Ureter (tissue), 1 donor: Measurements from ENCODE around the gene SMIM35. TPM values are rescaled to one million over a fixed set of nuclear protein-coding genes. Genes with fewer than 3 reads are reported as not detected.
A peak's percentile ranks its signal among the peaks of the same experiment; 100 is the strongest.

ENCODE experiments used
- DNase-seq: peaks from one replicate; pipeline ENCODE4 v3.0.0-alpha.2; 2020; ENCODE audit warnings: low spot score
- total RNA-seq: library from RNA; stranded (reverse); gene quantifications from one replicate; pipeline ENCODE4 v1.2.4, GENCODE V29; 2023
- donor health status: DM: yes; HTN: yes; CAD: no.

SMIM35 gene
- total RNA-seq, 1 donor from 2014 or later, result 0.13 TPM

GRCh38 chr11:117984476-117984875 is 102.3 kb downstream of the SMIM35 start:
- DNase-seq, result peak; percentile 12

- DNase-seq, result peak; percentile 26
Observed at GRCh38 chr11:117983163-117983475, 103.6 kb downstream of the SMIM35 start.

DNA sequence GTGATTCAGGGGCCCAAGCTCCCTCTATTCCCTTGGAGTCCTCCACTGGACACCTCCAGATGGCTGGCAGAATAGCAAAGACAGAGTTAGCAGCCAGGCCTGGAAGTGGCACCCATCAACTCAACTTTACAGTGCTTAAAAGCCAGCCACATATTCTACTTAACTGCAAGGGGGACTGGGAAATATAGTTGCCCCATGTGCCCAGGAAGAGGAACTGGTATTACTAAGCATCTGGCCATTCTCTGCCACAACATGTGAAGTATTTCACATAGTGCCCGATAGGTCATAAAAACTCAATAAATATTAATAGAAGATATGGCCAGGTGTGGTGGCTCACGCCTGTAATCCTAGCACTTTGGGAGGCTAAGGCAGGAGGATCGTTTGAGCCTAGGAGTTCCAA is 106.0 kb downstream of the SMIM35 start:
- DNase-seq, result peak; percentile 24

GRCh38 chr11:117980280-117980679 is 106.5 kb downstream of the SMIM35 start:
- DNase-seq, result no peak

GRCh38 chr11:117979481-117980211 is 107.1 kb downstream of the SMIM35 start:
- DNase-seq, result no peak

DNA sequence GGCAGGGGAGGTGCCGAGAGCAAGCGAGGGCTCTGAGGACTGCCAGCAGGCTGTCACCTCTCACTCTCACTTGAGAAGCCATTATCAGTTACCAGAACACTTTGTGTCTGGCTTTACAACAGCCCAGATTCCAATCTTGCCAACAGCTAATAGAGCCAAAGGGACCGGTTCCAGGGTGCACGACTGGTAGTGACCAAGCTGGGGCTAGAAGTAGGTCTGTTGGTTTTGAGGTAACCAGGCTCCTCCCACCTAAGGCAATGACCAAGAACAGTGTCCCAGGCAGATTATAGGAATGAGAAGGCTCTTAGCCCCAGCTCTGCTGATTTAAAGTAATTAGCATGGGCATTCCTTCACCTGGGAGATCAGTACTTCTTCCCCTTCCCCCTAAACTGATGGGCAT is 107.8 kb downstream of the SMIM35 start:
- DNase-seq, result no peak

DNA sequence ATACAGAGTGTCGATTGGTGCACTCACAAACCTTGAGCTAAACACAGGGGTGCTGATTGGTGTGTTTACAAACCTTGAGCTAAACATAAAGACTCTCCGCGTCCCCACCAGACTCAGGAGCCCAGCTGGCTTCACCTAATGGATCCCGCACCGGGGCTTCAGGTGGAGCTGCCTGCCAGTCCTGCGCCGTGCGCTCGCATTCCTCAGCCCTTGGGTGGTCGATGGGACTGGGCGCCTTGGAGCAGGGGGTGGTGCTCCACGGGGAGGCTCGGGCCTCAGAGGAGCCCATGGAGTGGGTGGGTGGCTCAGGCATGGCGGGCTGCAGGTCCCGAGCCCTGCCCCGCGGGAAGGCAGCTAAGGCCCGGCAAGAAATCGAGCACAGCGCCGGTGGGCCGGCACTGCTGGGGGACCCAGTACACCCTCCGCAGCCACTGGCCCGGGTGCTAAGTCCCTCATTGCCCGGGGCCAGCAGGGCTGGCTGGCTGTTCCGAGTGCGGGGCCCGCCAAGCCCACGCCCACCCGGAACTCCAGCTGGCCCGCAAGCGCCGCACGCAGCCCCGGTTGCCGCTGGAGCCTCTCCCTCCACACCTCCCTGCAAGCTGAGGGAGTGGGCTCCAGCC is 108.4 kb downstream of the SMIM35 start:
- DNase-seq, result peak; percentile 35

DNA sequence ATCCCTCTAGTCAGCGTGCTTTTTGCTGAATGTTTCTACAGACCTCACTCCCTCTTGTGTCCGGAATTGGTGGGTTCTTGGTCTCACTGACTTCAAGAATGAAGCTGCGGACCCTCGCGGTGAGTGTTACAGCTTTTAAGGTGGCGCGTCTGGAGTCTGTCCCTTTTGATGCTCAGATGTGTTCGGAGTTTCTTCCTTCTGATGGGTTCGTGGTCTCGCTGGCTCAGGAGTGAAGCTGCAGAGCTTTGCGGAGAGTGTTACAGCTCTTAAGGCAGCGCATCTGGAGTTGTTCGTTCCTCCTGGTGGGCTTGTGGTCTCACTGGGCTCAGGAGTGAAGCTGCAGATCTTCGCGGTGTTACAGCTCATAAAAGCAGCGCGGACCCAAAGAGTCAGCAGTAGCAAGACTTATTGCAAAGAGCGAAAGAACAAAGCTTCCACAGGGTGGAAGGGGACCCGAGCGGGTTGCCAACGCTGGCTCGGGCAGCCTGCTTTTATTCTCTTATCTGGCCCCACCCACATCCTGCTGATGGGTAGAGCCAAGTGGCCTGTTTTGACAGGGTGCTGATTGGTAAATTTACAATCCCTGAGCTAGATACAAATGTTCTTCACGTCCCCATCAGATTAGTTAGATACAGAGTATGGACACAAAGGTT is 109.0 kb downstream of the SMIM35 start:
- DNase-seq, result peak; percentile 28

GRCh38 chr11:117977029-117977428 is 109.7 kb downstream of the SMIM35 start:
- no peak for DNase-seq

DNA sequence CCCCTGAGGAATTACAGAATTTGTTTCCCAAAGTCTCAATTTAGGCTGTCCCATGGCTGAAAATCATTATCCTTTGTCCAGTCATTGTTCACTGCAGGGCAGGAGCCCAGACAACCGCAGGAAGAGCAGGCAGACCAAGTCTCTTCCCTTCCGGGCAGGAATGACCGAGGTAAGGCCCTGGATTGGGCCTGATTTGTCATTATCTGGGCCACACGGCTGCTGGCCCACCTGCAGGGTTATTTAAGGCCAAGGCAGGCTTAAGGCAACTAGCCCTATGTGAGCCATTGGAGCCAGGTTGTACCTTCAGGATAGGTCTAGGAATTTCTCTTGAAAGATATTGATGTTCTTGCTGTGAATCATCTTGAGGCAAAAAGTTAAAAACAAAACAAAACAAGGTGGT is 110.3 kb downstream of the SMIM35 start:
- peak; percentile 23 for DNase-seq

DNA sequence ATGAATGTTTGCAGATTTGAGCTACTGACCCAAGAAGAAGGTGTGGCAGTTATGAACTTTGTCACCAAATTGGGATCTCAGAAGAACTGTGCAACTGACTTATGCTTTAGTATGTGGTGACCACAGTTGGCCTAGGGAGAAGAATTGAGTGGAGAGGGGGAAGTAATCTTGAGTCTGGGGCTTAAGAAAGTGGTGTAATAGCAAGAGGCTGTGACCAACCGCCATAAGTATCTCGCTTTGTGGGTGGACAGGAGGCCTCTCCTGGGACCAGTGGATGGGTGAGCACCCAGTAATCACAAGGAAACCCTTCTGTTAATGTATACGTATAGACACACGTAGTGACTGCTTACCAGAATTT is 113.3 kb downstream of the SMIM35 start:
- peak; percentile 25 for DNase-seq

DNA sequence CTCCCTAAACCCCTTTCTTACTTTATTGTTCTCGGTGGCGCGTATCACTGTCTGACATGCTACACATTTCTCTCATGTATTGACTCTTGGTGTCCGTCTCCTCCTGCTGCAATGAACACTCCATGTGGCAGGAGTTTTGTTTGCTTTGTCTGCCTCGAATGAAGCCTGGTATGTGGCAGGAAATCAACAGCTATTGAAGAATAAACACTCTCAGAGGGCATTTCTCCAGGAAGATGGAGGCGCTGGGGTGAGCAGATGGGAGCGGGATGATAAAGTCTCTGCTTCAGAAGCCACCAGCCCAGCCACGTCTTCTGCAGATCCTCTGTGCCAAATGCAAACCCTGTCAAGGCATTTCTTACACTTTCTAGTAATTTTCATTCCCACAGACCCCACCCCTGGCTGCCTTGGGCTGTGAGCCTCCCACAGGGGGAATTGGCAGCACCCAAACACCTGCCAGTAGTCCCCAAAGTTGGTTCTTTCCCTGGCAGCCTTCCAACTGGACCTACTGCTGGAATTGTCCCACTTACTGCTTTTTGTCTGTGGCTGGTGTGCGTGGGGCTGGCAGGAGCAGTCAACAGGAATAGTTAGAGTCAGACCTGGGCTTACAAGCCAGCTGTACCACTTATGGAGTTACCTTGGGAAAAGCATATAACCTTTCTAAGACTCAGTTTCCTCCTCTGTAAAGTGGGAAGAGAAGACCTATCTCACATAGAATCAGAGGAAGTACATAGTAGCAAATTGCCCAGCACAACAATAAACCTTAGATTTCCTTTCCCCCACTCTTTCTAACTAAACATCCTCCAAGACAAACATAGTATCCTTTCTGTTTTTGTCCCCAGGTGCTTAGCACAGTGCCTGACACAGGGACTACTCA is 113.9 kb downstream of the SMIM35 start:
- peak; percentile 40 for DNase-seq

DNA sequence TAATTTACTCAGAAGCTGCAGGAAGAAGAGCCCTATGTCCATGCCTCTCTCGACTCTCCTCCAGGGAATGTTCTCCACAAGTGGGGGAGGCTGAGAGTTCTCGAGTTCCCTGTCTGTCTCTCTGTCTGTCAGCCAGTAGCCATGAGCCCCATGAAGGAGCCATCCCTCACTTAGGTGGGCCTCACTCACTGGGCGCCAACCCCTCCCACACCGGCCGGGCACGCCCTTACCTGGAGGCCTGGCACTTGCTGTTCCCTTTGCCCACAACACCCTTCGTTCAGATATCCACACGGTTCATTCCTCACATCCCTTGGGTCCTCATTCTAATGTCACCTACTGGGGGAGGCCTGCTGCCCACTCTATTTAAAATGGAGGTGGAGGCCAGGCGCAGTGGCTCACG is 114.7 kb downstream of the SMIM35 start:
- peak; percentile 30 for DNase-seq

- peak; percentile 56 for DNase-seq
Observed at GRCh38 chr11:117970400-117971024, 116.3 kb downstream of the SMIM35 start.

DNA sequence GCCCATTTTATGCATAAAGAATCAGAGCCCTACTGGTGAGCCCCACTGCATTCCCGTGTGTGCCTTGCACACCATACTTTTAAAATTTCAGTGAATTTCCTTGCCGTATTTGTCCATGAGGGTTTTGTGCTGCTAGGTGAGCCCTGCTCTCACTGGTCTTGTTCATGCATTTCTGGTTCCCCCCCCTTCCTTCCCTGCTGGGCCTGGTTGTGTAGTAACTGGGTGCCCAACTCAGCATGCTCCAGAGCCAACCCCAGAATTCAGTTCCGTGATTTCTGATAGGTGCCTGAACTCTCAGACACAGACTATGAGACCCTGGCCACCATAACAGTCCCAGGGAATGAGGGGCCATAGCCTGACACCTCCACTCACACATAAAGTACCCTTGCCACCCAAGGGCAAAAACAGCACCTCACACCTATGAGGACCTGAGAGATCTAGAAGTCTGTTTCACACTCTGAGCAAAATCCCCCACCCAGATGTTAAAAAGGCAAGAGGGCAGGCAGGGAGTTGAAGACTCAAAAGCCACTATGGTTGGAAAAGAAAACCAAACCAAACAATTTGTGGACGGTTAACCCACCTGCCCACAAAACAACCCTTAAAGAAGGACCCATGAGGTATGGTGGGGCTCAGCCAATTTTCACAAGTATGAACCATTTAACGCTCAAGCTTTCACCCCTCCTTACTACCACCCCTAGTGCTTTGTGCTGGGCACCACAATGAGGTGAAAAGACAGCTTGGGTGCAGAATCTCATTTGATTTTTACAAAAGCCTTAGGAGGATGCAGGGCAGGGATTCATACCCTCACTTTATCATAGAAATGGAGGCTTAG is 117.4 kb downstream of the SMIM35 start:
- peak; percentile 23 for DNase-seq

- no peak for DNase-seq
Observed at GRCh38 chr11:117966908-117967307, 119.9 kb downstream of the SMIM35 start.

DNA sequence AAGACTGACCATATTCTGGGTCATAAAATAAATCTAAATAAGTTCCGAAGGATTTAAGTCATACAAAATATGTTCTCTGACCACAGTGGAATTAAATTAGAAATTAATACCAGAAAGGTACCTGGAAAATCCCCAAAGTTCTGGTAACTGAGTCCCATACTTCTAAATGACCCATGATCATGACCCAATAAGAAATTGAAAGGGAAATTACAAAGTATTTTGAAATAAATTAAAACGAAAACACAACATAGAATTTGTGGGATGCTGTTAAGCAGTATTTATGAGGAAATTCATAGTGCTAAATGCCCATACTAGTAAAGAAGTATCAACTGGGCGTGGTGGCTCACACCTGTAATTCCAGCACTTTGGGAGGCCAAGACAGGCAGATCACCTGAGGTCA is 123.9 kb downstream of the SMIM35 start:
- DNase-seq, result no peak

- no peak for DNase-seq
Observed at GRCh38 chr11:117961896-117962295, 124.9 kb downstream of the SMIM35 start.

DNA sequence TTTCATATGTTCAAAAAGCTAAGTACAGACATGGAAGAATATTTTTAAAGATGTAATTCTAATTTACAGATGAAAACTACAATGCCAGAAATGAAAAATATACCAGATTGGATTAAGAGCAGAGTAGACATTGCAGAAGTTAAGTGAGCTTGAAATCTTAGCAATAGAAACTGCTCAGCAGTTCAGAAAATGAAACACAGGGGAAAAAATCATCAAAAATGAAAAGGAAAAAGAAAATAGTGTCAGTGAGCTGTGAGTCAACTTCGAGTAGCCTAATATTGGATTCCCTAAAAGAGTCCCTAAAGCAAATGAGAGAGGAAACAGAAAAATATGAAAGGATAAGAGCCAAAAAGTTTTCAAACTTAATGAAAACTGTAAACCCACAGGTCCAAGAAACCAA is 126.4 kb downstream of the SMIM35 start:
- DNase-seq, result no peak

DNA sequence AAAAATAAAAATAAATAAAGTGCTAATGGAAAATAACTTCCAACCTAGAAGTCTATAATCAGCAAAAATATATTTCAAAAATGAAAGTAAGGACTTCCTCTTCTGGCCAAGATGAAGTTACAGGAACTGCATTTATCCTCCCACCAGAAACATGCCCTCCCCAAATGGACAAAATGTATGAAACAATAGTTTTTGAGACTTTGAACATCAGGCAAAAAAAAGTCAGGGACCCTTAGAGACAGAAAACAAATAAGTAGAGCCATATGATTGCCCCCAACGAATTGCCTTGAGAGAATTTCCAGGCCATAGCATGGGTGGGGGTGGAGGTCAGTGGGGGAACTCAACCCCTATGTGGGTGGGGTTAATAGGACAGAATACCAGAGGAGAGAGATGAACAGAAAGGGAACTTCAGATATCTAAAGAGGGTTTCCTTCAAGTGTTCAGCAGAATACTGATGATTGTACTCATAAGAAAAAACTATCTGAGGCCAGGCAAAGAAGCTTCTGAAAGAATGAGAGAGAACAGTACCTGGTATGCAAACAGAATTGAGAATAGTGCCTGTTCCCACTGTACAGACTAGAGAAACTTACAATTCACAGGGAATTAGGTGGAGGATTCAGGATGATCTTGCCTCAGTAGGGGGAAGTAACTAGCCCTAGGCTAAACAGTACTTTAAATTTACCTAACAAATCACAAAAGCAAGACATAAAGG is 127.2 kb downstream of the SMIM35 start:
- DNase-seq, result no peak
